ENCODE measurements around the gene THSD4. TPM values are rescaled to one million over a fixed set of nuclear protein-coding genes. Genes with fewer than 3 reads are reported as not detected.

Gene THSD4
- total and polyA plus RNA-seq, 7 donors = 1.4 to 7.8 (median 2.2) TPM

GRCh38 chr15:71094137-71094536 lies 21.1 kb upstream of the THSD4 start:
- TF ChIP-seq CTCF (IDR thresholded peaks at IDR 0.05) (no peak), EP300 (IDR thresholded peaks at IDR 0.05) (no peak), POLR2AphosphoS5 (IDR thresholded peaks at IDR 0.05) (no peak), POLR2A (IDR thresholded peaks at IDR 0.05) (no peak)
- Histone ChIP-seq H3K4me3 (no peak overlapping the region), H3K27ac (no peak overlapping the region), H3K4me1 (no peaks in the 10 kb centered on the region), H3K27me3 (peaks cover 0 to 4% (median 0%) of the 10 kb centered on the region in 3 donors), H3K36me3 (no peaks in the 10 kb centered on the region), H3K9me3 (no peaks in the 10 kb centered on the region)
- 96% methylated on average over 2 of the region's 2 CpGs for WGBS, 2 donors
- DNase-seq = no peak
- intact Hi-C loops (cut with DNase I) = no loop called here

GRCh38 chr15:71096676-71097075 lies 18.6 kb upstream of the THSD4 start:
- 41 to 50% methylated on average over 3 of the region's 3 CpGs for WGBS, 2 donors
- no peak overlapping the region for H3K27ac ChIP-seq

GRCh38 chr15:71097890-71098289 lies 17.4 kb upstream of the THSD4 start:
- TF ChIP-seq EP300 (IDR thresholded peaks at IDR 0.05) (no peak), POLR2A (IDR thresholded peaks at IDR 0.05) (no peak)
- Histone ChIP-seq H3K4me1 (no peaks in the 10 kb centered on the region), H3K27me3 (no peaks in the 10 kb centered on the region), H3K36me3 (no peaks in the 10 kb centered on the region), H3K4me3 (no peak overlapping the region), H3K9me3 (no peaks in the 10 kb centered on the region), H3K27ac (no peak overlapping the region)
- no peak for DNase-seq
- intact Hi-C loops (cut with DNase I) = no loop called here
- WGBS, 2 donors = 97% methylated on average over 4 of the region's 4 CpGs

More at GRCh38 chr15:71096676-71097075, 18.6 kb upstream of the THSD4 start:
- TF ChIP-seq CTCF (IDR thresholded peaks at IDR 0.05) (no peak), POLR2AphosphoS5 (IDR thresholded peaks at IDR 0.05) (no peak), POLR2A (IDR thresholded peaks at IDR 0.05) (no peak), EP300 (IDR thresholded peaks at IDR 0.05) (no peak)
- H3K27me3 ChIP-seq = peaks cover 0 to 4% (median 0%) of the 10 kb centered on the region in 3 donors
- no peaks in the 10 kb centered on the region for H3K4me1 ChIP-seq
- H3K9me3 ChIP-seq = no peaks in the 10 kb centered on the region
- H3K36me3 ChIP-seq = no peaks in the 10 kb centered on the region
- intact Hi-C loops (cut with DNase I) = no loop called here
- DNase-seq = no peak
- H3K4me3 ChIP-seq = no peak overlapping the region

GRCh38 chr15:71098920-71099319 lies 16.4 kb upstream of the THSD4 start:
- TF ChIP-seq POLR2AphosphoS5 (IDR thresholded peaks at IDR 0.05) (no peak), POLR2A (IDR thresholded peaks at IDR 0.05) (no peak), CTCF (IDR thresholded peaks at IDR 0.05) (no peak), EP300 (IDR thresholded peaks at IDR 0.05) (no peak)
- H3K4me1 ChIP-seq = no peaks in the 10 kb centered on the region
- 89 to 96% methylated on average over 1 of the region's 1 CpG for WGBS, 2 donors

GRCh38 chr15:71103102-71103676 lies 12.1 kb upstream of the THSD4 start:
- 50 to 61% methylated on average over 2 of the region's 2 CpGs for WGBS, 2 donors
- DNase-seq = peak; percentile 4
- H3K27me3 ChIP-seq = no peaks in the 10 kb centered on the region
- no peak overlapping the region for H3K4me3 ChIP-seq
- TF ChIP-seq CTCF (IDR thresholded peaks at IDR 0.05) = peak in 1 of 4 experiments; percentile 15
- TF ChIP-seq POLR2AphosphoS5 (IDR thresholded peaks at IDR 0.05) = no peak
- TF ChIP-seq EP300 (IDR thresholded peaks at IDR 0.05) = no peak
- TF ChIP-seq POLR2A (IDR thresholded peaks at IDR 0.05) = no peak
- no peak overlapping the region for H3K27ac ChIP-seq
- H3K9me3 ChIP-seq = no peaks in the 10 kb centered on the region
- H3K4me1 ChIP-seq = no peaks in the 10 kb centered on the region
- intact Hi-C loops (cut with DNase I) = no loop called here
- no peaks in the 10 kb centered on the region for H3K36me3 ChIP-seq

More at GRCh38 chr15:71098920-71099319, 16.4 kb upstream of the THSD4 start:
- DNase-seq = no peak
- no peaks in the 10 kb centered on the region for H3K9me3 ChIP-seq
- no peaks in the 10 kb centered on the region for H3K27me3 ChIP-seq
- no peak overlapping the region for H3K27ac ChIP-seq
- no peaks in the 10 kb centered on the region for H3K36me3 ChIP-seq
- no peak overlapping the region for H3K4me3 ChIP-seq
- intact Hi-C loops (cut with DNase I) = no loop called here

Data from sigmoid colon (tissue), 7 donors.